Stimulated activated CD8-positive, alpha-beta memory T cell treated with anti-CD3 and anti-CD28 coated beads, Interleukin-4, amount 100 ng/mL, for 48 hours (primary cell): Measurements from ENCODE around the gene RASSF7.
"Not testable (repeated sequence)": the region's sequence is repeated elsewhere in the genome, so short reads cannot be mapped to it uniquely, and the experiment has no call there.

Source experiments
- DNase-seq: peaks from one replicate; pipeline ENCODE4 v3.0.0-alpha.2; 2020

Gene RASSF7

GRCh38 chr11:560305-561147 lies at the start of gene RASSF7, which contains the start of gene LMNTD2:
Gene RASSF7, plus strand, starts transcription at chr11:560970. Its CDS starts 799 bp downstream, at chr11:561769.
Gene LMNTD2, minus strand, starts transcription at chr11:560738. Its CDS starts 22 bp downstream, at chr11:560716.
- DNase-seq = peak; percentile 98

- DNase-seq = no peak
Measured at GRCh38 chr11:512761-513595, 47.8 kb upstream of the RASSF7 start.

GRCh38 chr11:514606-515005 lies 46.2 kb upstream of the RASSF7 start:
- no peak for DNase-seq

GRCh38 chr11:515131-515530 lies 45.6 kb upstream of the RASSF7 start:
- DNase-seq = no peak

- DNase-seq = no peak
Measured at GRCh38 chr11:516400-516799, 44.4 kb upstream of the RASSF7 start.

GRCh38 chr11:516918-517685 lies 43.7 kb upstream of the RASSF7 start:
- not testable (repeated sequence) for DNase-seq

GRCh38 chr11:518463-519202 lies 42.1 kb upstream of the RASSF7 start:
- DNase-seq = peak; percentile 92

GRCh38 chr11:520428-521176 lies 40.2 kb upstream of the RASSF7 start:
- no peak for DNase-seq

- DNase-seq = no peak
Measured at GRCh38 chr11:521177-521688, 39.5 kb upstream of the RASSF7 start.

GRCh38 chr11:526192-526591 lies 34.6 kb upstream of the RASSF7 start:
- DNase-seq = no peak

- DNase-seq = no peak
Measured at GRCh38 chr11:528166-528814, 32.5 kb upstream of the RASSF7 start.

- no peak for DNase-seq
Measured at GRCh38 chr11:528815-529727, 31.7 kb upstream of the RASSF7 start.

GRCh38 chr11:529728-530411 lies 30.9 kb upstream of the RASSF7 start:
- no peak for DNase-seq

- no peak for DNase-seq
Measured at GRCh38 chr11:530960-531831, 29.6 kb upstream of the RASSF7 start.

- no peak for DNase-seq
Measured at GRCh38 chr11:531919-532526, 28.7 kb upstream of the RASSF7 start.

GRCh38 chr11:532527-532985 lies 28.2 kb upstream of the RASSF7 start:
- no peak for DNase-seq

- DNase-seq = no peak
Measured at GRCh38 chr11:532986-533585, 27.7 kb upstream of the RASSF7 start.
